Gastrocnemius medialis (tissue), 4 donors: ENCODE data around the gene ZNF605.

Experiments used
- POLR2A ChIP-seq, 2 donors: fragments of 450-650 bp; IDR thresholded peaks; one replicate each; pipeline ENCODE4 v1.6.1; 2017; ENCODE audit warnings: antibody characterized with exemption in 2 of 2, mild to moderate bottlenecking in 2 of 2, moderate library complexity in 2 of 2
- TF ChIP-seq, protein P1 (sequence below), 5 experiments: fragments of 450-650 bp in 3 of 5; fragments of 200-600 bp in 2 of 5; sonication (generic) in 2 of 5; IDR thresholded peaks in 4 of 5; conservative IDR thresholded peaks in 1 of 5; 1 replicate in 4 of 5; 2 replicates in 1 of 5; pipeline ENCODE4 v1.5.1; 2016 to 2019; ENCODE audit warnings: antibody characterized with exemption in 5 of 5, mild to moderate bottlenecking in 3 of 5, moderate library complexity in 3 of 5

- TF ChIP-seq, protein P1, sequence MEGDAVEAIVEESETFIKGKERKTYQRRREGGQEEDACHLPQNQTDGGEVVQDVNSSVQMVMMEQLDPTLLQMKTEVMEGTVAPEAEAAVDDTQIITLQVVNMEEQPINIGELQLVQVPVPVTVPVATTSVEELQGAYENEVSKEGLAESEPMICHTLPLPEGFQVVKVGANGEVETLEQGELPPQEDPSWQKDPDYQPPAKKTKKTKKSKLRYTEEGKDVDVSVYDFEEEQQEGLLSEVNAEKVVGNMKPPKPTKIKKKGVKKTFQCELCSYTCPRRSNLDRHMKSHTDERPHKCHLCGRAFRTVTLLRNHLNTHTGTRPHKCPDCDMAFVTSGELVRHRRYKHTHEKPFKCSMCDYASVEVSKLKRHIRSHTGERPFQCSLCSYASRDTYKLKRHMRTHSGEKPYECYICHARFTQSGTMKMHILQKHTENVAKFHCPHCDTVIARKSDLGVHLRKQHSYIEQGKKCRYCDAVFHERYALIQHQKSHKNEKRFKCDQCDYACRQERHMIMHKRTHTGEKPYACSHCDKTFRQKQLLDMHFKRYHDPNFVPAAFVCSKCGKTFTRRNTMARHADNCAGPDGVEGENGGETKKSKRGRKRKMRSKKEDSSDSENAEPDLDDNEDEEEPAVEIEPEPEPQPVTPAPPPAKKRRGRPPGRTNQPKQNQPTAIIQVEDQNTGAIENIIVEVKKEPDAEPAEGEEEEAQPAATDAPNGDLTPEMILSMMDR (IDR thresholded peaks at IDR 0.05 in 4 of 5, conservative IDR thresholded peaks at IDR 0.05 in 1 of 5) = no peak
- no peak for TF ChIP-seq POLR2A (IDR thresholded peaks at IDR 0.05)
Measured at GRCh38 chr12:132886529-132887477, 69.3 kb downstream of the ZNF605 start.
